Endodermal cell (in vitro differentiated cells): ENCODE data around the gene ASAP3. TPM values are rescaled to one million over a fixed set of nuclear protein-coding genes. Genes with fewer than 3 reads are reported as not detected.

Experiments
- DNase-seq: peaks from one replicate; pipeline ENCODE4 v3.0.0-alpha.2; 2017
- H3K27ac ChIP-seq: 2 replicates; pipeline ENCODE4 v1.5.1; 2013; ENCODE audit warnings: mild to moderate bottlenecking, low read depth, low read length, moderate library complexity
- H3K27me3 ChIP-seq: 2 replicates; pipeline ENCODE4 v1.6.1; 2013; ENCODE audit warnings: mild to moderate bottlenecking, low read length, moderate library complexity; ENCODE audit not compliant: insufficient read depth, control insufficient read depth, poor library complexity, severe bottlenecking
- H3K36me3 ChIP-seq: 2 replicates; pipeline ENCODE4 v1.7.0; 2013; ENCODE audit warnings: mild to moderate bottlenecking, low read length, moderate library complexity; ENCODE audit not compliant: control insufficient read depth, insufficient read depth
- H3K4me1 ChIP-seq: one replicate; pipeline ENCODE4 v1.7.0; 2013; ENCODE audit warnings: low read length; ENCODE audit not compliant: control insufficient read depth, insufficient read depth
- H3K4me3 ChIP-seq: 2 replicates; pipeline ENCODE4 v1.5.1; 2013; ENCODE audit warnings: mild to moderate bottlenecking, low read length, moderate library complexity
- H3K9ac ChIP-seq: 2 replicates; pipeline ENCODE4 v1.6.1; 2013; ENCODE audit warnings: mild to moderate bottlenecking, low read length, moderate library complexity; ENCODE audit not compliant: poor library complexity, severe bottlenecking; ENCODE audit errors: extremely low read depth
- H3K9me3 ChIP-seq: 2 replicates; pipeline ENCODE4 v1.6.1; 2013; ENCODE audit warnings: mild to moderate bottlenecking, low read length, moderate library complexity; ENCODE audit not compliant: control insufficient read depth
- H3K27ac Mint-ChIP-seq: 2 replicates; pipeline ENCODE4 v1.8.0; 2020; ENCODE audit warnings: mixed read lengths
- H3K27me3 Mint-ChIP-seq: 2 replicates; pipeline ENCODE4 v1.8.0; 2021; ENCODE audit warnings: mild to moderate bottlenecking, mixed read lengths; ENCODE audit not compliant: insufficient read depth
- H3K36me3 Mint-ChIP-seq: 2 replicates; pipeline ENCODE4 v1.8.0; 2020; ENCODE audit warnings: low read depth, mixed read lengths
- H3K4me1 Mint-ChIP-seq: 2 replicates; pipeline ENCODE4 v1.8.0; 2020; ENCODE audit warnings: mixed read lengths
- H3K4me3 Mint-ChIP-seq: 2 replicates; pipeline ENCODE4 v1.8.0; 2020; ENCODE audit warnings: mild to moderate bottlenecking, moderate library complexity, mixed read lengths
- H3K9me3 Mint-ChIP-seq: 2 replicates; pipeline ENCODE4 v1.8.0; 2020; ENCODE audit warnings: mild to moderate bottlenecking, mixed read lengths
- WGBS, 2 experiments: methylation state at CpG; one replicate each; pipeline versions ENCODE4 v1.1.5 to v1.1.7; 2013; ENCODE audit warnings: missing lambda C conversion rate in 2 of 2, mixed read lengths in 1 of 2; ENCODE audit not compliant: insufficient coverage in 1 of 2, insufficient read length in 1 of 2; 5-methylcytosine and 5-hydroxymethylcytosine counted together
- total RNA-seq, 2 donors: library from RNA; stranded (reverse); fragmentation: NEBNext Ultra II Directional in 1 of 2; extraction: Animal tissue kit (Norgen Biotek cat#: 25700) in 1 of 2; gene quantifications; 2 replicates in 1 of 2; 3 replicates in 1 of 2; pipeline ENCODE4 v1.2.1, GENCODE V29; 2021
- TF ChIP-seq, protein P1 (sequence below): fragments of 200-600 bp; sonication (generic); conservative IDR thresholded peaks from 2 replicates; pipeline ENCODE4 v1.5.0; 2021; ENCODE audit warnings: antibody characterized with exemption, mild to moderate bottlenecking

The ASAP3 gene
- total RNA-seq, 2 donors from 2014 or later = 78.7 to 91.0 TPM

DNA sequence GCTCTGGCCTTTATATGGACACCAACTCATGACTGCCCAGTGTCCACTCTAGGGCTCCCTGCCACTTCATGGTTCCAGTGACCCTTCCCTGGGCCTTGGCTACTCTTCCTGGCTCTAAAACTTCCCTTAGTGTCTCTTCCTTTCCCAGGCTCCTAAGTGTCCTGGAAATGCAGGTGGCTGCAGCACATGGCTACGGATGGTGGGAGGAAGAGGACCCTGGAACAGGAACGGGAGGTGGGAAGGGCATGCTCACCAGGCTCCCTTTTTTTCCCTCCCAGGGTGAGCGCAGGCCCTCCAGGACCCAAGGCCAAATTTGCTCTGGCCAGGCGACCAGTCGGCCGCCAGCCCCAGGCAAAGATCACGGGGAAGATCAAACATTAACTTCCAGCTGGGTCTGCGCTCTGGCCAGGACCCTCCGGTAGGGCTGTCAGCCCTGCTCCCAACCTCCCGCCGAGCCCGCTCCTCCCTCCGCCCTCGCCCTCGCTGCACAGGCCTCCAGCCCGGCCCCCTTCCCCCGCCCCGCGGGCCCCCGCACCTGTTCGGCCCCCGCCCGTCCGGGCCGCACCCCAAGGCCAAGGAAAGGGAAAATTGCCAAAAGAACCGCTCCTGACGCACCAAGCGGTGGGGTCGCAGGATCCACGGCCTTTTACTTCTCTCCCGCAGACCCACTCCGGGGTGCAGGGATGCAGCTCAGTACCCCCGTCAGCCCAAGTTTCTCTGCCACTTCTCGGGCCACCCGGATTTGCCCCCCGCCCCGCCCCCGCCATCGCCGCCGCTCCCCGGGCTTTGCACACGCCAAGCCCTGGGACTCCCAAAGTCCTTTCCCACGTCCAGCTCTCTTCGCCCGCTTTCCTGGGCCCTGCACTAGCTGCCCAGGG, 60.3 kb downstream of the ASAP3 start:
- Mint-ChIP-seq H3K9me3 (no peaks in the 10 kb centered on the region), H3K27me3 (peaks cover 93% of the 10 kb centered on the region), H3K36me3 (peaks cover 28% of the 10 kb centered on the region), H3K4me1 (peaks cover 14% of the 10 kb centered on the region), H3K27ac (peak overlapping the region; percentile 7), H3K4me3 (peak overlapping the region; percentile 57)
- no peaks in the 10 kb centered on the region for H3K4me1 ChIP-seq
- H3K9me3 ChIP-seq = no peaks in the 10 kb centered on the region
- H3K36me3 ChIP-seq = peaks cover 19% of the 10 kb centered on the region
- peaks cover 66% of the 10 kb centered on the region for H3K27me3 ChIP-seq
- peak; percentile 83 for DNase-seq
- H3K27ac ChIP-seq = no peak overlapping the region
- WGBS, 2 experiments = 11 to 13% methylated on average over 10 to 42 of the region's 46 CpGs
- H3K9ac ChIP-seq = no peak overlapping the region
- TF ChIP-seq, protein P1, sequence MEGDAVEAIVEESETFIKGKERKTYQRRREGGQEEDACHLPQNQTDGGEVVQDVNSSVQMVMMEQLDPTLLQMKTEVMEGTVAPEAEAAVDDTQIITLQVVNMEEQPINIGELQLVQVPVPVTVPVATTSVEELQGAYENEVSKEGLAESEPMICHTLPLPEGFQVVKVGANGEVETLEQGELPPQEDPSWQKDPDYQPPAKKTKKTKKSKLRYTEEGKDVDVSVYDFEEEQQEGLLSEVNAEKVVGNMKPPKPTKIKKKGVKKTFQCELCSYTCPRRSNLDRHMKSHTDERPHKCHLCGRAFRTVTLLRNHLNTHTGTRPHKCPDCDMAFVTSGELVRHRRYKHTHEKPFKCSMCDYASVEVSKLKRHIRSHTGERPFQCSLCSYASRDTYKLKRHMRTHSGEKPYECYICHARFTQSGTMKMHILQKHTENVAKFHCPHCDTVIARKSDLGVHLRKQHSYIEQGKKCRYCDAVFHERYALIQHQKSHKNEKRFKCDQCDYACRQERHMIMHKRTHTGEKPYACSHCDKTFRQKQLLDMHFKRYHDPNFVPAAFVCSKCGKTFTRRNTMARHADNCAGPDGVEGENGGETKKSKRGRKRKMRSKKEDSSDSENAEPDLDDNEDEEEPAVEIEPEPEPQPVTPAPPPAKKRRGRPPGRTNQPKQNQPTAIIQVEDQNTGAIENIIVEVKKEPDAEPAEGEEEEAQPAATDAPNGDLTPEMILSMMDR = no peak
- peak overlapping the region; percentile 74 for H3K4me3 ChIP-seq

DNA sequence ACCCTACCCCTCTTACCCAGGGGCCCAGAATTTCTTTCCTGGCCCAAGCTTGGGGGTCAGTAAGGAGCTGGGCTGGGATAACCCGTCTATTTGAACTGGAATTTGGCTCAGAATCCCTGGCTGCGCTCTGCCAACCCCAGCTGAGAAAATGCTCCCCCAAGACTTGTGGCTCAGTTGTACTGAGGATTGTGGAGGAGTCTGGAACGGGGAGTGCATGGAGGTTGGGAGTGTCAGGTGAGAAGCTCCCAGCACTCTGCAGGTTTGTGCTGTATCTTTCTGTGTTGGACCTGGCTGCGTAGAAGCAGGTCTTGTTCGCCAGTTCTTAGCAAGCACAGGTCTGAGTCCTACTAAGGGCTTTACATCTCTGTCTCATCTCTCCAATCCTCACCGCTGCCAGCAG, 61.0 kb downstream of the ASAP3 start:
- Histone ChIP-seq H3K4me3 (no peak overlapping the region), H3K36me3 (peaks cover 12% of the 10 kb centered on the region), H3K9ac (no peak overlapping the region), H3K4me1 (no peaks in the 10 kb centered on the region), H3K27ac (no peak overlapping the region), H3K9me3 (no peaks in the 10 kb centered on the region), H3K27me3 (peaks cover 71% of the 10 kb centered on the region)
- peaks cover 14% of the 10 kb centered on the region for H3K4me1 Mint-ChIP-seq
- peaks cover 94% of the 10 kb centered on the region for H3K27me3 Mint-ChIP-seq
- no peak overlapping the region for H3K4me3 Mint-ChIP-seq
- TF ChIP-seq, protein P1 = no peak
- H3K27ac Mint-ChIP-seq = peak overlapping the region; percentile 7
- no peaks in the 10 kb centered on the region for H3K9me3 Mint-ChIP-seq
- whole genome bisulfite sequencing, 2 experiments = 60 to 67% methylated on average over 5 to 6 of the region's 6 CpGs
- DNase-seq = no peak
- H3K36me3 Mint-ChIP-seq = peaks cover 21% of the 10 kb centered on the region

DNA sequence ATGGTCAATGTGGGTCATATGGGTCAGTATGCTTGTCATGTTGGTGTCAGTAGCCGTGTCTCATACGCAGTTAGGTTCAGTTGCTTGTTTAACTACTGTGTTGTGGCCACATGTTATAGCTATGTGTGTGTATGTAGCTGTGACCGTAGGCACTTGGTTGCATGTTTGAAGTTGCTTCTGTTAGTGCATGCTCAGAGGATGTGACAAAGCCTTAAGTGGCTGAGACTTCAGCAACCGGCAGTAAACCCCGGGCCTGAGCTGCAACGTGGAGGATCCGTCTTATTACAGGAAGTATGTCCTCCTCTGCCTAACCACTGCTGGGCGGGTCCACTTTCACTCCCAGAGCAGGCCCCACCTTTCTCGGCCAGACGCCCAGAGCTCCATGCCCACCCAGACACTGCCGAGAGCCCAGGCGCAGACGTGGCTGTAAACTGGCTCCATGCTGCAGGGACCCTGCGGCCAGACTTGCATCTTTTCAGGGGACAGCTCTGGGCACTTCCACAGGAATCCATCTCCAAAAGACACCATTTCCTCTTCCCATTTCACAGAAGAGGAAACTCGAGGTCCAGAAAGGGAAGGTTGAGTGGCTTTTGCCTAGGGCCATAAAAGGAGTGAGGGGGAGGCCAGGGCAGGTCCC, 61.6 kb downstream of the ASAP3 start:
- H3K9me3 Mint-ChIP-seq = no peaks in the 10 kb centered on the region
- no peak for DNase-seq
- peaks cover 77% of the 10 kb centered on the region for H3K27me3 ChIP-seq
- peaks cover 98% of the 10 kb centered on the region for H3K27me3 Mint-ChIP-seq
- H3K27ac ChIP-seq = no peak overlapping the region
- TF ChIP-seq, protein P1 = no peak
- H3K4me1 ChIP-seq = no peaks in the 10 kb centered on the region
- H3K27ac Mint-ChIP-seq = no peak overlapping the region
- peaks cover 16% of the 10 kb centered on the region for H3K36me3 Mint-ChIP-seq
- H3K9ac ChIP-seq = no peak overlapping the region
- no peaks in the 10 kb centered on the region for H3K9me3 ChIP-seq
- peaks cover 14% of the 10 kb centered on the region for H3K4me1 Mint-ChIP-seq
- H3K4me3 ChIP-seq = no peak overlapping the region
- peaks cover 8% of the 10 kb centered on the region for H3K36me3 ChIP-seq
- WGBS, 2 experiments = 61 to 71% methylated on average over 9 to 15 of the region's 15 CpGs
- H3K4me3 Mint-ChIP-seq = no peak overlapping the region
